ENCODE measurements around the gene ZNF580.
A peak's percentile ranks its signal among the peaks of the same experiment; 100 is the strongest.

The ZNF580 gene

GRCh38 chr19:55606471-55606787, 34.4 kb upstream of the ZNF580 start:
- no peak for DNase-seq (ENCODE audit: low read depth)
- TF ChIP-seq CTCF (conservative IDR thresholded peaks at IDR 0.05; ENCODE audit: low read depth, low read length), result no peak
- H3K4me3 ChIP-seq (ENCODE audit: low read depth, low read length), result peak overlapping the region; percentile 84

GRCh38 chr19:55606817-55607216, 34.0 kb upstream of the ZNF580 start:
- no peak for TF ChIP-seq CTCF (conservative IDR thresholded peaks at IDR 0.05; ENCODE audit: low read depth, low read length)
- no peak for DNase-seq (ENCODE audit: low read depth)
- peak overlapping the region; percentile 84 for H3K4me3 ChIP-seq (ENCODE audit: low read depth, low read length)

GRCh38 chr19:55609326-55609725, 31.5 kb upstream of the ZNF580 start:
- no peak for TF ChIP-seq CTCF (conservative IDR thresholded peaks at IDR 0.05; ENCODE audit: low read depth, low read length)
- no peak for DNase-seq (ENCODE audit: low read depth)
- no peak overlapping the region for H3K4me3 ChIP-seq (ENCODE audit: low read depth, low read length)

GRCh38 chr19:55611300-55611982, 29.4 kb upstream of the ZNF580 start:
- DNase-seq (ENCODE audit: low read depth), result no peak
- TF ChIP-seq CTCF (conservative IDR thresholded peaks at IDR 0.05; ENCODE audit: low read depth, low read length), result no peak
- no peak overlapping the region for H3K4me3 ChIP-seq (ENCODE audit: low read depth, low read length)

- DNase-seq (ENCODE audit: low read depth), result no peak
- H3K4me3 ChIP-seq (ENCODE audit: low read depth, low read length), result no peak overlapping the region
- no peak for TF ChIP-seq CTCF (conservative IDR thresholded peaks at IDR 0.05; ENCODE audit: low read depth, low read length)
Measured at GRCh38 chr19:55611983-55612645, 28.7 kb upstream of the ZNF580 start.

GRCh38 chr19:55613396-55613795, 27.4 kb upstream of the ZNF580 start:
- DNase-seq (ENCODE audit: low read depth), result no peak
- no peak overlapping the region for H3K4me3 ChIP-seq (ENCODE audit: low read depth, low read length)
- TF ChIP-seq CTCF (conservative IDR thresholded peaks at IDR 0.05; ENCODE audit: low read depth, low read length), result no peak

All from choroid plexus epithelial cell (primary cell).